Heart right ventricle (tissue), 16 donors: Measurements from ENCODE around the gene MTSS2. TPM values are rescaled to one million over a fixed set of nuclear protein-coding genes. Genes with fewer than 3 reads are reported as not detected.

Source experiments
- ATAC-seq, 8 donors: fragments of 200-7000 bp; cut with Tn5 transposase; one replicate each; pipeline ENCODE4 v1.9.1; 2020; ENCODE audit warnings: mild to moderate bottlenecking in 8 of 8, moderate library complexity in 8 of 8, moderate number of reproducible peaks in 1 of 8
- DNase-seq, 2 donors: peaks; one replicate each; pipeline ENCODE4 v3.0.0-alpha.2; 2020
- H3K27ac ChIP-seq, 10 donors: fragments of 200-600 bp; sonication (generic) in 2 of 10; one replicate each; pipeline versions ENCODE4 v1.5.0 to v1.8.0; 2020 to 2022; ENCODE audit warnings: mild to moderate bottlenecking in 3 of 10
- H3K27me3 ChIP-seq, 7 donors: fragments of 200-600 bp; one replicate each; pipeline ENCODE4 v1.8.0; 2021 to 2022; ENCODE audit warnings: mild to moderate bottlenecking in 2 of 7
- H3K36me3 ChIP-seq, 9 donors: fragments of 200-600 bp; sonication (generic) in 1 of 9; one replicate each; pipeline versions ENCODE4 v1.5.0 to v1.8.0; 2020 to 2022; ENCODE audit warnings: mild to moderate bottlenecking in 2 of 9
- H3K4me1 ChIP-seq, 9 donors: fragments of 200-600 bp; sonication (generic) in 1 of 9; one replicate each; pipeline versions ENCODE4 v1.5.0 to v1.8.0; 2020 to 2022; ENCODE audit warnings: mild to moderate bottlenecking in 4 of 9
- H3K4me3 ChIP-seq, 10 donors: fragments of 200-600 bp; sonication (generic) in 2 of 10; one replicate each; pipeline versions ENCODE4 v1.5.0 to v1.8.0; 2020 to 2022; ENCODE audit warnings: mild to moderate bottlenecking in 7 of 10, moderate library complexity in 2 of 10
- H3K9me3 ChIP-seq, 11 donors: fragments of 200-600 bp in 10 of 11; sonication (generic) in 2 of 11; one replicate each; pipeline versions ENCODE4 v1.5.0 to v1.8.0; 2013 to 2022; ENCODE audit warnings: mild to moderate bottlenecking in 2 of 11, control low read depth in 1 of 11, moderate library complexity in 1 of 11
- CTCF ChIP-seq, 9 donors: fragments of 200-600 bp; sonication (generic) in 2 of 9; IDR thresholded peaks; one replicate each; pipeline versions ENCODE4 v1.5.0 to v1.8.0; 2021 to 2022; ENCODE audit warnings: antibody characterized with exemption in 9 of 9, mild to moderate bottlenecking in 5 of 9, moderate library complexity in 1 of 9
- WGBS, 2 donors: extraction: QIAGEN DNeasy Blood & Tissue Kit; methylation state at CpG; one replicate each; pipeline ENCODE4 v1.1.7; 2013; ENCODE audit warnings: inconsistent platforms in 1 of 2; 5-methylcytosine and 5-hydroxymethylcytosine counted together
- intact Hi-C, 10 donors: fragments of 100-400 bp; cut with DNase I; formaldehyde crosslinking; loops; one replicate each; pipeline versions ENCODE4 v1.11.1 to v1.14.2; 2022
- polyA plus RNA-seq, 2 donors: library from polyadenylated mRNA; stranded (reverse); fragments of 200-250 nt; gene quantifications; one replicate each; pipeline ENCODE4 v1.2.3, GENCODE V29; 2013
- total RNA-seq, 10 donors: library from RNA; stranded (reverse); fragmentation: NEBNext Ultra II Directional in 3 of 10; extraction: Animal tissue kit (Norgen Biotek cat#: 25700) in 3 of 10; gene quantifications; one replicate each; pipeline versions ENCODE4 v1.2.1 to v1.2.4, GENCODE V29; 2021 to 2023
- donor health status: Arrhythmogenic right ventricular cardiomyopathy.
- donor health status: ischemic (EF 13 %, LVEDD 7.1; RV severe dilation, severe dysfunction).
- donor health status: healthy with polysubstance abuse.
- donor health status: DM: no; HTN: yes; CAD: no.
- donor health status: DM: no; HTN: no; CAD: no.
- donor health status: ischemic (EF 25% LVEDD 6.9; RV normal size, moderate dysfunction).
- donor health status: ischemic (EF 25% LVEDD 5.7; RV mildly dilated, moderate dysfunction).
- donor health status: healthy.
- donor health status: DM: yes; HTN: yes; CAD: no.
- donor health status: Ischemic cardiomyopathy.
- donor health status: ischemic (EF 35%, LVEDD 5.7; RV mildly dilated, moderate dysfunction).
- donor health status: nonischemic (EF 11% LVEDD 7.7; RV severe dilation, severe dysfunction).
- donor health status: DM: yes; HTN: yes; CAD: no.
- donor health status: PGD.
- donor health status: ischemic (EF 29% LVEDD 5.4; RV normal size, mild dysfunction).
- donor health status: nonischemic (EF 23%, LVEDD 6.1; RV moderate dilation, normal function).

The MTSS2 gene
- total and polyA plus RNA-seq, 12 donors: 39.0 to 121 (median 58.9) TPM

GRCh38 chr16:70665113-70665694 lies 20.6 kb downstream of the MTSS2 start:
- H3K27me3 ChIP-seq: no peaks in the 10 kb centered on the region
- intact Hi-C loops: no loop called here
- H3K9me3 ChIP-seq: peaks cover 0 to 7% (median 0%) of the 10 kb centered on the region in 11 donors
- no peak overlapping the region for H3K27ac ChIP-seq
- peaks cover 4 to 79% (median 59%) of the 10 kb centered on the region in 9 donors for H3K36me3 ChIP-seq
- no peak overlapping the region for H3K4me3 ChIP-seq
- 89 to 94% methylated on average over 14 of the region's 14 CpGs for WGBS, 2 donors
- TF ChIP-seq CTCF (IDR thresholded peaks at IDR 0.05): no peak
- ATAC-seq (no peak), DNase-seq (no peak)
- H3K4me1 ChIP-seq: peaks cover 0 to 37% (median 9%) of the 10 kb centered on the region in 9 donors

- peak in 1 of 8 donors; percentile 18 for ATAC-seq
- 89 to 90% methylated on average over 39 of the region's 39 CpGs for WGBS, 2 donors
These were observed 21.3 kb downstream of the MTSS2 start for GRCh38 chr16:70664325-70665112.

GRCh38 chr16:70663524-70664324 lies 22.1 kb downstream of the MTSS2 start:
- WGBS, 2 donors: 95 to 96% methylated on average over 56 of the region's 56 CpGs
- no peak overlapping the region for H3K27ac ChIP-seq
- TF ChIP-seq CTCF (IDR thresholded peaks at IDR 0.05): no peak

More at GRCh38 chr16:70664325-70665112, 21.3 kb downstream of the MTSS2 start:
- no peak for DNase-seq
- H3K4me3 ChIP-seq: no peak overlapping the region
- H3K36me3 ChIP-seq: peaks cover 4 to 73% (median 52%) of the 10 kb centered on the region in 9 donors
- no peaks in the 10 kb centered on the region for H3K27me3 ChIP-seq
- H3K4me1 ChIP-seq: peaks cover 0 to 37% (median 9%) of the 10 kb centered on the region in 9 donors
- H3K9me3 ChIP-seq: peaks cover 0 to 7% (median 0%) of the 10 kb centered on the region in 11 donors
- intact Hi-C loops: no loop called here
- H3K27ac ChIP-seq: no peak overlapping the region
- no peak for TF ChIP-seq CTCF (IDR thresholded peaks at IDR 0.05)

GRCh38 chr16:70662991-70663523 lies 22.8 kb downstream of the MTSS2 start:
- Histone ChIP-seq H3K4me1 (peaks cover 0 to 33% (median 9%) of the 10 kb centered on the region in 9 donors), H3K27me3 (no peaks in the 10 kb centered on the region), H3K4me3 (no peak overlapping the region), H3K27ac (peak overlapping the region in 1 of 10 donors; percentile 15), H3K9me3 (no peaks in the 10 kb centered on the region), H3K36me3 (peaks cover 4 to 58% (median 38%) of the 10 kb centered on the region in 9 donors)
- 85 to 87% methylated on average over 8 to 13 of the region's 13 CpGs for WGBS, 2 donors
- no peak for DNase-seq
- no peak for TF ChIP-seq CTCF (IDR thresholded peaks at IDR 0.05)
- intact Hi-C loops: no loop called here
- peak in 1 of 8 donors; percentile 2 for ATAC-seq

More at GRCh38 chr16:70663524-70664324, 22.1 kb downstream of the MTSS2 start:
- peaks cover 0 to 37% (median 9%) of the 10 kb centered on the region in 9 donors for H3K4me1 ChIP-seq
- H3K9me3 ChIP-seq: peaks cover 0 to 2% (median 0%) of the 10 kb centered on the region in 11 donors
- H3K27me3 ChIP-seq: no peaks in the 10 kb centered on the region
- intact Hi-C loops: no loop called here
- DNase-seq: no peak
- peak in 1 of 8 donors; percentile 7 for ATAC-seq
- H3K36me3 ChIP-seq: peaks cover 4 to 65% (median 44%) of the 10 kb centered on the region in 9 donors
- H3K4me3 ChIP-seq: no peak overlapping the region
